HepG2 (cell line): ENCODE data around the gene TSR1. TPM values are rescaled to one million over a fixed set of nuclear protein-coding genes. Genes with fewer than 3 reads are reported as not detected.

Experiments
- ATAC-seq: fragments of 200-7000 bp; cut with Tn5 transposase; 3 replicates; pipeline ENCODE4 v1.9.1; 2020; ENCODE audit warnings: mild to moderate bottlenecking, moderate library complexity
- BruUV-seq: library from RNA; stranded (reverse); fragments of 400-500 nt; replicated peaks from 2 replicates; lab custom pipeline; 2021; lab: Mats Ljungman, UMichigan
- CTCF ChIA-PET: fragments of 300-600 bp; formaldehyde crosslinking; extraction: SDS; loops from one replicate; lab custom pipeline; 2021; ENCODE audit warnings: low total read pairs, inconsistent platforms, low intra/inter-chr PET ratio; lab: Yijun Ruan, JAX
- POLR2A ChIA-PET: fragments of 350-600 bp; sonication (Branson Sonifier 250); formaldehyde crosslinking; loops from one replicate; lab custom pipeline; 2020; ENCODE audit warnings: antibody characterized with exemption, inconsistent platforms; lab: Yijun Ruan, JAX
- DNase-seq: peaks from one replicate; pipeline ENCODE4 v3.0.0-alpha.2; 2015; ENCODE audit warnings: low spot score
- FAIRE-seq: peaks from 3 replicates; lab custom pipeline; 2011; peaks lifted over from hg19 to GRCh38; lab: Jason Lieb, UNC
- H2AFZ ChIP-seq: one replicate; pipeline ENCODE4 v1.6.1; 2011; ENCODE audit warnings: low read length, inconsistent platforms
- H3K27ac ChIP-seq: fragments of 300-600 bp; 3 replicates; pipeline ENCODE4 v1.8.0; 2011; ENCODE audit warnings: mixed run types, mild to moderate bottlenecking, mixed read lengths, low read length, inconsistent platforms; ENCODE audit not compliant: insufficient read depth; ENCODE audit errors: extremely low read length
- H3K27me3 ChIP-seq, 2 experiments: fragments of 200-600 bp in 1 of 2; 2 replicates in 1 of 2; 3 replicates in 1 of 2; pipeline versions ENCODE4 v1.6.0 to v1.8.0; 2011; ENCODE audit warnings: low read length in 2 of 2, mild to moderate bottlenecking in 2 of 2, moderate library complexity in 2 of 2, inconsistent platforms in 1 of 2; ENCODE audit not compliant: insufficient read depth in 2 of 2, control insufficient read depth in 1 of 2
- H3K36me3 ChIP-seq, 2 experiments: fragments of 200-600 bp in 1 of 2; replicated peaks in 1 of 2; 2 replicates in 1 of 2; 3 replicates in 1 of 2; pipeline versions ENCODE4 v1.5.1 to v1.8.0; 2011; ENCODE audit warnings: low read length in 2 of 2, inconsistent platforms in 1 of 2; ENCODE audit not compliant: insufficient read depth in 2 of 2, control insufficient read depth in 1 of 2
- H3K4me1 ChIP-seq: 2 replicates; pipeline ENCODE4 v1.5.1; 2012; ENCODE audit warnings: low read length, inconsistent platforms; ENCODE audit not compliant: insufficient read depth
- H3K4me2 ChIP-seq: 2 replicates; pipeline ENCODE4 v1.6.0; 2011; ENCODE audit warnings: low read depth, low read length, inconsistent platforms
- H3K4me3 ChIP-seq, 3 experiments: fragments of 200-600 bp in 1 of 3; sonication (generic), shearing (Covaris generic) in 1 of 3; replicated peaks in 1 of 3; 2 replicates each; pipeline ENCODE4 v1.5.1; 2011 to 2016; ENCODE audit warnings: low read length in 3 of 3, inconsistent platforms in 2 of 3, low read depth in 2 of 3, mild to moderate bottlenecking in 2 of 3, control low read depth in 1 of 3, mixed read lengths in 1 of 3; ENCODE audit not compliant: insufficient read depth in 1 of 3
- H3K79me2 ChIP-seq: one replicate; pipeline ENCODE4 v1.6.1; 2011; ENCODE audit warnings: low read length, inconsistent platforms; ENCODE audit not compliant: insufficient read depth
- H3K9ac ChIP-seq: 2 replicates; pipeline ENCODE4 v1.6.0; 2011; ENCODE audit warnings: mild to moderate bottlenecking, low read depth, low read length, inconsistent platforms; ENCODE audit not compliant: insufficient read depth
- H3K9me3 ChIP-seq: 2 replicates; pipeline ENCODE4 v1.5.1; 2012; ENCODE audit warnings: mild to moderate bottlenecking, low read length
- H4K20me1 ChIP-seq: 2 replicates; pipeline ENCODE4 v1.6.0; 2011; ENCODE audit warnings: inconsistent platforms, mild to moderate bottlenecking, low read length, moderate library complexity; ENCODE audit not compliant: insufficient read depth
- AGO2 ChIP-seq: fragments of 200-400 bp; formaldehyde crosslinking; optimal IDR thresholded peaks from 2 replicates; pipeline ENCODE3; 2017; ENCODE audit warnings: mild to moderate bottlenecking, low read depth, low read length, moderate library complexity
- MAFF ChIP-seq: IDR thresholded peaks from 2 replicates; pipeline ENCODE4 v1.6.1; 2011; ENCODE audit warnings: low read depth, low read length, improper control_type of control experiment
- ONECUT2 ChIP-seq: sonication (generic); formaldehyde crosslinking; IDR thresholded peaks from 2 replicates; pipeline ENCODE4 v1.4.0; 2020; ENCODE audit warnings: missing genetic modification reagents
- POLR2AphosphoS5 ChIP-seq: IDR thresholded peaks from 2 replicates; pipeline ENCODE4 v1.6.1; 2012; ENCODE audit warnings: low read depth, low read length
- POLR2G ChIP-seq: fragments of 200-400 bp; formaldehyde crosslinking; IDR thresholded peaks from 2 replicates; pipeline ENCODE4 v1.6.1; 2018; ENCODE audit warnings: mild to moderate bottlenecking, low read depth, low read length, moderate library complexity
- PPARG ChIP-seq: conservative IDR thresholded peaks from 2 replicates; pipeline ENCODE4 v1.6.1; 2016; ENCODE audit warnings: missing biosample characterization, missing genetic modification reagents
- RBFOX2 ChIP-seq: fragments of 200-400 bp; formaldehyde crosslinking; IDR thresholded peaks from 2 replicates; pipeline ENCODE4 v1.6.1; 2017; ENCODE audit warnings: low read depth, mild to moderate bottlenecking, low read length
- ZNF296 ChIP-seq: sonication (generic); formaldehyde crosslinking; conservative IDR thresholded peaks from 2 replicates; pipeline ENCODE4 v1.5.0; 2020; ENCODE audit warnings: mild to moderate bottlenecking, missing genetic modification reagents
- ZNF317 ChIP-seq: sonication (generic); formaldehyde crosslinking; IDR thresholded peaks from 2 replicates; pipeline ENCODE4 v1.5.0; 2020; ENCODE audit warnings: mild to moderate bottlenecking, missing genetic modification reagents
- ZNF432 ChIP-seq: sonication (generic); formaldehyde crosslinking; IDR thresholded peaks from 2 replicates; pipeline ENCODE4 v1.5.0; 2020; ENCODE audit warnings: missing genetic modification reagents, mild to moderate bottlenecking, borderline replicate concordance
- ZNF446 ChIP-seq: sonication (generic); formaldehyde crosslinking; IDR thresholded peaks from 2 replicates; pipeline ENCODE4 v1.5.0; 2020; ENCODE audit warnings: mild to moderate bottlenecking, missing genetic modification reagents
- ZNF83 ChIP-seq: sonication (generic); formaldehyde crosslinking; IDR thresholded peaks from 2 replicates; pipeline ENCODE4 v1.4.0; 2020; ENCODE audit warnings: missing genetic modification reagents, mild to moderate bottlenecking, borderline replicate concordance
- WGBS: methylation state at CpG from one replicate; pipeline ENCODE4 v1.1.6; 2017; ENCODE audit warnings: low lambda C conversion rate; 5-methylcytosine and 5-hydroxymethylcytosine counted together
- in situ Hi-C: cut with HindIII; loops from 2 replicates; pipeline ENCODE4 v1.10.0; 2017; ENCODE audit warnings: low pct_unique_long_range_greater_than_20kb; ENCODE audit not compliant: extremely low pct_ligation_motif_present
- intact Hi-C: fragments of 100-400 bp; cut with micrococcal nuclease; formaldehyde crosslinking; loops from one replicate; pipeline ENCODE4 v1.10.0; 2022; ENCODE audit not compliant: unreplicated experiment
- polyA plus RNA-seq, 8 experiments: library from polyadenylated mRNA; depleted of rRNA in 3 of 8; stranded (reverse) in 7 of 8; unstranded in 1 of 8; fragments of >200 nt; fragmentation: Illumina TruSeq in 4 of 8; extraction: Trizol in 4 of 8; gene quantifications; 2 replicates each; pipeline versions ENCODE4 v1.2.1 to v1.2.3, GENCODE V29; 2011 to 2016; ENCODE audit warnings: low read depth in 4 of 8, missing spikeins in 1 of 8, mixed read lengths in 1 of 8; ENCODE audit not compliant: insufficient read depth in 1 of 8
- total RNA-seq, 5 experiments: library from RNA; depleted of rRNA; stranded (reverse); fragments of >200 nt; fragmentation: Illumina TruSeq; extraction: Trizol; gene quantifications; 2 replicates each; pipeline ENCODE4 v1.2.3, GENCODE V29; 2016; ENCODE audit warnings: low read depth in 1 of 5
- TF ChIP-seq, protein P1 (sequence below): sonication (generic); formaldehyde crosslinking; IDR thresholded peaks from 2 replicates; pipeline ENCODE4 v1.5.0; 2020; ENCODE audit warnings: missing genetic modification reagents

The TSR1 gene
- total and polyA plus RNA-seq, 2 of the 13 experiments (the other 11 are each of a cell fraction or from before 2014, with no cell fraction given) = 7.1 to 65.8 TPM

DNA sequence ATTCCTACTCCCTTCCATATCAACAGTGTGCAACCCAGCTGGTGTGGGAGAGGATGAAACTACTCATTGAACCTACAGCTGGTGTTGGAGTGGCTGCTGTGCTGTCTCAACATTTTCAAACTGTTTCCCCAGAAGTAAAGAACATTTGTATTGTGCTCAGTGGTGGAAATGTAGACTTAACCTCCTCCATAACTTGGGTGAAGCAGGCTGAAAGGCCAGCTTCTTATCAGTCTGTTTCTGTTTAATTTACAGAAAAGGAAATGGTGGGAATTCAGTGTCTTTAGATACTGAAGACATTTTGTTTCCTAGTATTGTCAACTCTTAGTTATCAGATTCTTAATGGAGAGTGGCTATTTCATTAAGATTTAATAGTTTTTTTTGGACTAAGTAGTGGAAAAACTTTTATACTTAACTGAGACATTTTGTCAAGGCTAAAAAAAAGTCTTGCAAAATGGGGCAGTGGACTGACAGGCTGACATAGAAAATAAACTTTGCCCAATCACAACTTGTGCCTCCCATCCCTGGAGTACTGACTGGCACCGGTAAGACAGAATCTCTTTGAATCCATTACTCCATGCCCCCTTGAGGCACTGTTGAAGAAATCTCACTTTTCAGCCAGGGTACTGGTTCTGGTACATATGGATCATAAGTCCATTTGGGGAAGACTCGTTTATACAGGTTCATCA is 12.5 kb downstream of the TSR1 start:
- Histone ChIP-seq H3K36me3 (peaks cover 15 to 52% of the 10 kb centered on the region in 2 experiments), H2AFZ (no peak overlapping the region), H3K4me1 (no peaks in the 10 kb centered on the region), H3K27ac (no peak overlapping the region), H3K9ac (no peak overlapping the region), H3K9me3 (no peaks in the 10 kb centered on the region), H3K79me2 (peaks cover 3% of the 10 kb centered on the region), H4K20me1 (no peaks in the 10 kb centered on the region), H3K4me2 (no peak overlapping the region), H3K4me3 (no peak overlapping the region), H3K27me3 (no peaks in the 10 kb centered on the region)
- ATAC-seq (no peak), DNase-seq (no peak), FAIRE-seq (no peak)
- CTCF ChIA-PET = no interaction called here
- in situ Hi-C loops = no loop called here
- POLR2A ChIA-PET = interaction anchor here (0.5 to 1.4 kb wide), 3 partner anchors 11 to 1776 kb away, joined by 3 to 6 read pairs (median 6); partner anchors contain the start of genes SMG6 and SRR
- 95% methylated on average over 2 of the region's 2 CpGs for WGBS
- TF ChIP-seq POLR2AphosphoS5 (peak; percentile 20; the same call in 1 of the 2 replicates), ZNF432 (CRISPR knock-in tag) (no peak)
- no TSS peak for BruUV-seq
- intact Hi-C loops = no loop called here

DNA sequence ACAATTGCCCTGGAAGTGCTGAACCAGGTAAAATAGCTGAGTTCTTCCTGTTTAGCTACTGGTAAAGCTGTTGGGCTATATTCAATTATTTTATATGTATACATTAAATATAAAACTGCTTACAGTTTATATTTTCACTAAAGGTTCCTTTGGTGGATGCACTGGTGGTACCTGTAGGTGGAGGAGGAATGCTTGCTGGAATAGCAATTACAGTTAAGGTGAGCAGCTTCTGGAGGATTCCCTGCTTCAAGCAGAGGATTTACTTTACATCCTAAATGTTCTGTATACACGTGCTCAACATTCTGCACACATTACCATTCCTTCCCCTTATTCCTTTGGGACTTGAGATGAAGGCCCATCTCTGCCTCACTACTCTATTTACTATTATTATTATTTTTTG is 14.9 kb downstream of the TSR1 start:
- no peaks in the 10 kb centered on the region for H4K20me1 ChIP-seq
- WGBS = 90% methylated on average over 1 of the region's 1 CpG

More for the DNA sequence above, 14.9 kb downstream of the TSR1 start:
- no peaks in the 10 kb centered on the region for H3K27me3 ChIP-seq
- no peaks in the 10 kb centered on the region for H3K9me3 ChIP-seq
- intact Hi-C loops (no loop called here), in situ Hi-C loops (no loop called here)
- no peak overlapping the region for H3K9ac ChIP-seq
- DNase-seq (no peak), ATAC-seq (no peak), FAIRE-seq (no peak)
- TF ChIP-seq ONECUT2 (CRISPR knock-in tag) = no peak
- no peak for TF ChIP-seq ZNF83 (CRISPR knock-in tag)
- TF ChIP-seq ZNF296 (CRISPR knock-in tag) = no peak
- no peak for TF ChIP-seq ZNF317 (CRISPR knock-in tag)
- TF ChIP-seq, protein P1, sequence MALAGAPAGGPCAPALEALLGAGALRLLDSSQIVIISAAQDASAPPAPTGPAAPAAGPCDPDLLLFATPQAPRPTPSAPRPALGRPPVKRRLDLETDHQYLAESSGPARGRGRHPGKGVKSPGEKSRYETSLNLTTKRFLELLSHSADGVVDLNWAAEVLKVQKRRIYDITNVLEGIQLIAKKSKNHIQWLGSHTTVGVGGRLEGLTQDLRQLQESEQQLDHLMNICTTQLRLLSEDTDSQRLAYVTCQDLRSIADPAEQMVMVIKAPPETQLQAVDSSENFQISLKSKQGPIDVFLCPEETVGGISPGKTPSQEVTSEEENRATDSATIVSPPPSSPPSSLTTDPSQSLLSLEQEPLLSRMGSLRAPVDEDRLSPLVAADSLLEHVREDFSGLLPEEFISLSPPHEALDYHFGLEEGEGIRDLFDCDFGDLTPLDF = no peak
- TF ChIP-seq RBFOX2 = 0 out of 2 replicates have a peak, but pooled peaks have one; percentile 20
- TF ChIP-seq ZNF446 (CRISPR knock-in tag) = no peak
- TF ChIP-seq MAFF = no peak
- TF ChIP-seq PPARG (CRISPR knock-in tag) = no peak
- TF ChIP-seq POLR2G = peak; percentile 37; the same call in 1 of the 2 replicates
- TF ChIP-seq AGO2 = peak; percentile 5
- peaks cover 11 to 36% of the 10 kb centered on the region in 2 experiments for H3K36me3 ChIP-seq
- no peaks in the 10 kb centered on the region for H3K4me1 ChIP-seq
- CTCF ChIA-PET = no interaction called here
- no TSS peak for BruUV-seq
- no peak overlapping the region for H3K27ac ChIP-seq
- no peak overlapping the region for H2AFZ ChIP-seq
- H3K4me3 ChIP-seq = no peak overlapping the region
- POLR2A ChIA-PET = interaction anchor here (1.1 kb wide), 1 partner anchor 15 kb away, joined by 3 read pairs; the partner anchor contains the start of gene TSR1
- no peak overlapping the region for H3K4me2 ChIP-seq
- peaks cover 3% of the 10 kb centered on the region for H3K79me2 ChIP-seq
